H1 (cell line): ENCODE data around the gene HDAC3. TPM values are rescaled to one million over a fixed set of nuclear protein-coding genes. Genes with fewer than 3 reads are reported as not detected.

Experiments
- ATF2 ChIP-seq: IDR thresholded peaks from 2 replicates; pipeline ENCODE4 v1.6.1; 2012; ENCODE audit warnings: low read length, inconsistent platforms
- BCL11A ChIP-seq, 2 experiments: IDR thresholded peaks; one replicate each; pipeline ENCODE4 v1.6.1; 2011; ENCODE audit warnings: low read depth in 2 of 2, low read length in 2 of 2, mild to moderate bottlenecking in 2 of 2
- CTCF ChIP-seq, 3 experiments: IDR thresholded peaks; 1 replicate in 2 of 3; 2 replicates in 1 of 3; pipeline versions ENCODE4 v1.5.1 to v1.6.1; 2011; ENCODE audit warnings: low read length in 3 of 3, mild to moderate bottlenecking in 3 of 3, inconsistent platforms in 2 of 3, low read depth in 1 of 3, moderate library complexity in 1 of 3; ENCODE audit not compliant: insufficient read depth in 1 of 3; ENCODE audit errors: control extremely low read depth in 1 of 3
- POU5F1 ChIP-seq: IDR thresholded peaks from 2 replicates; pipeline ENCODE4 v1.6.1; 2011; ENCODE audit warnings: low read depth, mild to moderate bottlenecking, low read length, moderate library complexity
- RXRA ChIP-seq: IDR thresholded peaks from 2 replicates; pipeline ENCODE4 v1.6.1; 2011; ENCODE audit warnings: low read depth, mild to moderate bottlenecking, low read length, moderate library complexity; ENCODE audit not compliant: insufficient read depth
- TAF7 ChIP-seq: optimal IDR thresholded peaks from 2 replicates; pipeline ENCODE3; 2011; ENCODE audit warnings: low read depth, mild to moderate bottlenecking, inconsistent platforms, low read length, moderate library complexity, borderline replicate concordance
- polyA plus RNA-seq, 7 experiments: library from polyadenylated mRNA; depleted of rRNA in 3 of 7; stranded (reverse) in 5 of 7; unstranded in 2 of 7; fragments of >200 nt in 5 of 7; fragments of 200-250 nt in 2 of 7; gene quantifications; 1 replicate in 5 of 7; 2 replicates in 1 of 7; 4 replicates in 1 of 7; pipeline versions ENCODE4 v1.2.1 to v1.2.3, GENCODE V29; 2011 to 2013; ENCODE audit warnings: missing spikeins in 2 of 7, mixed read lengths in 2 of 7
- total RNA-seq: library from RNA; stranded (reverse); fragmentation: NEBNext Ultra II Directional; extraction: Animal tissue kit (Norgen Biotek cat#: 25700); gene quantifications from 2 replicates; pipeline ENCODE4 v1.2.1, GENCODE V29; 2021
- TF ChIP-seq, protein P1 (sequence below): fragments of 300-600 bp; sonication (generic); IDR thresholded peaks from 2 replicates; pipeline ENCODE4 v1.7.1; 2012; ENCODE audit warnings: low read length, moderate library complexity, mild to moderate bottlenecking, inconsistent platforms; ENCODE audit not compliant: insufficient replicate concordance

HDAC3 gene
- total and polyA plus RNA-seq, 2 of the 8 experiments (the other 6 are each of a cell fraction or from before 2014, with no cell fraction given): 99.0 to 120 TPM

DNA sequence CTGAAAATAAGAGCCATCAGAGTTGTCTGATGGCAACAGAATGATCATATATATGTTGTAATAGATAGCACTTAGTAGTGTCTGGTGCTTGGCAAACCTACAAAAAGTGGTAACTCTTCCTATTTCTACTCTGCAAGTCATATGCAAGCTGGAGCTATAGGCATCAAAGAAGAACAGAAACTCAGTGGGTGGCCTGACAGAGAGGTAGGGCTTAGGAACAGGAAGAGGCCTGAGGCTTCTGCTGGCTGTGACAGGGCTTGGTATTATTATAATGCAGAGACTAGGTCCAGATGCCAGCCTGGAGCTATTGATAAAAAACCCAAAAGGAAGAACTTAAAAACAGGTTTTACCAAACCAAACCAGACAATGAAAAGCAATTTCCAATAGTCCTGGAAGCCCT, 13.5 kb downstream of the HDAC3 start (continued):
- TF ChIP-seq, protein P1, sequence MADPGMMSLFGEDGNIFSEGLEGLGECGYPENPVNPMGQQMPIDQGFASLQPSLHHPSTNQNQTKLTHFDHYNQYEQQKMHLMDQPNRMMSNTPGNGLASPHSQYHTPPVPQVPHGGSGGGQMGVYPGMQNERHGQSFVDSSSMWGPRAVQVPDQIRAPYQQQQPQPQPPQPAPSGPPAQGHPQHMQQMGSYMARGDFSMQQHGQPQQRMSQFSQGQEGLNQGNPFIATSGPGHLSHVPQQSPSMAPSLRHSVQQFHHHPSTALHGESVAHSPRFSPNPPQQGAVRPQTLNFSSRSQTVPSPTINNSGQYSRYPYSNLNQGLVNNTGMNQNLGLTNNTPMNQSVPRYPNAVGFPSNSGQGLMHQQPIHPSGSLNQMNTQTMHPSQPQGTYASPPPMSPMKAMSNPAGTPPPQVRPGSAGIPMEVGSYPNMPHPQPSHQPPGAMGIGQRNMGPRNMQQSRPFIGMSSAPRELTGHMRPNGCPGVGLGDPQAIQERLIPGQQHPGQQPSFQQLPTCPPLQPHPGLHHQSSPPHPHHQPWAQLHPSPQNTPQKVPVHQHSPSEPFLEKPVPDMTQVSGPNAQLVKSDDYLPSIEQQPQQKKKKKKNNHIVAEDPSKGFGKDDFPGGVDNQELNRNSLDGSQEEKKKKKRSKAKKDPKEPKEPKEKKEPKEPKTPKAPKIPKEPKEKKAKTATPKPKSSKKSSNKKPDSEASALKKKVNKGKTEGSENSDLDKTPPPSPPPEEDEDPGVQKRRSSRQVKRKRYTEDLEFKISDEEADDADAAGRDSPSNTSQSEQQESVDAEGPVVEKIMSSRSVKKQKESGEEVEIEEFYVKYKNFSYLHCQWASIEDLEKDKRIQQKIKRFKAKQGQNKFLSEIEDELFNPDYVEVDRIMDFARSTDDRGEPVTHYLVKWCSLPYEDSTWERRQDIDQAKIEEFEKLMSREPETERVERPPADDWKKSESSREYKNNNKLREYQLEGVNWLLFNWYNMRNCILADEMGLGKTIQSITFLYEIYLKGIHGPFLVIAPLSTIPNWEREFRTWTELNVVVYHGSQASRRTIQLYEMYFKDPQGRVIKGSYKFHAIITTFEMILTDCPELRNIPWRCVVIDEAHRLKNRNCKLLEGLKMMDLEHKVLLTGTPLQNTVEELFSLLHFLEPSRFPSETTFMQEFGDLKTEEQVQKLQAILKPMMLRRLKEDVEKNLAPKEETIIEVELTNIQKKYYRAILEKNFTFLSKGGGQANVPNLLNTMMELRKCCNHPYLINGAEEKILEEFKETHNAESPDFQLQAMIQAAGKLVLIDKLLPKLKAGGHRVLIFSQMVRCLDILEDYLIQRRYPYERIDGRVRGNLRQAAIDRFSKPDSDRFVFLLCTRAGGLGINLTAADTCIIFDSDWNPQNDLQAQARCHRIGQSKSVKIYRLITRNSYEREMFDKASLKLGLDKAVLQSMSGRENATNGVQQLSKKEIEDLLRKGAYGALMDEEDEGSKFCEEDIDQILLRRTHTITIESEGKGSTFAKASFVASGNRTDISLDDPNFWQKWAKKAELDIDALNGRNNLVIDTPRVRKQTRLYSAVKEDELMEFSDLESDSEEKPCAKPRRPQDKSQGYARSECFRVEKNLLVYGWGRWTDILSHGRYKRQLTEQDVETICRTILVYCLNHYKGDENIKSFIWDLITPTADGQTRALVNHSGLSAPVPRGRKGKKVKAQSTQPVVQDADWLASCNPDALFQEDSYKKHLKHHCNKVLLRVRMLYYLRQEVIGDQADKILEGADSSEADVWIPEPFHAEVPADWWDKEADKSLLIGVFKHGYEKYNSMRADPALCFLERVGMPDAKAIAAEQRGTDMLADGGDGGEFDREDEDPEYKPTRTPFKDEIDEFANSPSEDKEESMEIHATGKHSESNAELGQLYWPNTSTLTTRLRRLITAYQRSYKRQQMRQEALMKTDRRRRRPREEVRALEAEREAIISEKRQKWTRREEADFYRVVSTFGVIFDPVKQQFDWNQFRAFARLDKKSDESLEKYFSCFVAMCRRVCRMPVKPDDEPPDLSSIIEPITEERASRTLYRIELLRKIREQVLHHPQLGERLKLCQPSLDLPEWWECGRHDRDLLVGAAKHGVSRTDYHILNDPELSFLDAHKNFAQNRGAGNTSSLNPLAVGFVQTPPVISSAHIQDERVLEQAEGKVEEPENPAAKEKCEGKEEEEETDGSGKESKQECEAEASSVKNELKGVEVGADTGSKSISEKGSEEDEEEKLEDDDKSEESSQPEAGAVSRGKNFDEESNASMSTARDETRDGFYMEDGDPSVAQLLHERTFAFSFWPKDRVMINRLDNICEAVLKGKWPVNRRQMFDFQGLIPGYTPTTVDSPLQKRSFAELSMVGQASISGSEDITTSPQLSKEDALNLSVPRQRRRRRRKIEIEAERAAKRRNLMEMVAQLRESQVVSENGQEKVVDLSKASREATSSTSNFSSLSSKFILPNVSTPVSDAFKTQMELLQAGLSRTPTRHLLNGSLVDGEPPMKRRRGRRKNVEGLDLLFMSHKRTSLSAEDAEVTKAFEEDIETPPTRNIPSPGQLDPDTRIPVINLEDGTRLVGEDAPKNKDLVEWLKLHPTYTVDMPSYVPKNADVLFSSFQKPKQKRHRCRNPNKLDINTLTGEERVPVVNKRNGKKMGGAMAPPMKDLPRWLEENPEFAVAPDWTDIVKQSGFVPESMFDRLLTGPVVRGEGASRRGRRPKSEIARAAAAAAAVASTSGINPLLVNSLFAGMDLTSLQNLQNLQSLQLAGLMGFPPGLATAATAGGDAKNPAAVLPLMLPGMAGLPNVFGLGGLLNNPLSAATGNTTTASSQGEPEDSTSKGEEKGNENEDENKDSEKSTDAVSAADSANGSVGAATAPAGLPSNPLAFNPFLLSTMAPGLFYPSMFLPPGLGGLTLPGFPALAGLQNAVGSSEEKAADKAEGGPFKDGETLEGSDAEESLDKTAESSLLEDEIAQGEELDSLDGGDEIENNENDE: no peak
- TF ChIP-seq BCL11A (IDR thresholded peaks at IDR 0.05; ENCODE audit: low read depth in 2 of 2, low read length in 2 of 2): no peak
- no peak for TF ChIP-seq ATF2
- TF ChIP-seq RXRA: no peak
- TF ChIP-seq TAF7: no peak
- no peak for TF ChIP-seq CTCF (IDR thresholded peaks at IDR 0.05; ENCODE audit: control extremely low read depth in 1 of 3, insufficient read depth in 1 of 3, low read depth in 1 of 3, low read length in 3 of 3)
- no peak for TF ChIP-seq POU5F1
